Measurements from ENCODE around the gene RFX2.
"Not testable (repeated sequence)": the region's sequence is repeated elsewhere in the genome, so short reads cannot be mapped to it uniquely, and the experiment has no call there.

RFX2 gene

GRCh38 chr19:6017576-6017975, 92.7 kb downstream of the RFX2 start:
- no peak overlapping the region for H3K4me3 ChIP-seq (ENCODE audit: low read depth, low read length)

- no peak overlapping the region for H3K4me3 ChIP-seq (ENCODE audit: low read depth, low read length)
These were observed 94.3 kb downstream of the RFX2 start for GRCh38 chr19:6015841-6016545.

GRCh38 chr19:6014551-6015135, 95.7 kb downstream of the RFX2 start:
- H3K4me3 ChIP-seq (ENCODE audit: low read depth, low read length), result no peak overlapping the region

GRCh38 chr19:6012426-6013170, 97.7 kb downstream of the RFX2 start:
- H3K4me3 ChIP-seq (ENCODE audit: low read depth, low read length), result no peak overlapping the region

GRCh38 chr19:6011794-6012193, 98.5 kb downstream of the RFX2 start:
- no peak overlapping the region for H3K4me3 ChIP-seq (ENCODE audit: low read depth, low read length)

- no peak overlapping the region for H3K4me3 ChIP-seq (ENCODE audit: low read depth, low read length)
These were observed 99.1 kb downstream of the RFX2 start for GRCh38 chr19:6011206-6011605.

- no peak overlapping the region for H3K4me3 ChIP-seq (ENCODE audit: low read depth, low read length)
These were observed 100.2 kb downstream of the RFX2 start for GRCh38 chr19:6010107-6010506.

GRCh38 chr19:6007866-6008265, 102.4 kb downstream of the RFX2 start:
- no peak overlapping the region for H3K4me3 ChIP-seq (ENCODE audit: low read depth, low read length)

- no peak overlapping the region for H3K4me3 ChIP-seq (ENCODE audit: low read depth, low read length)
These were observed 103.4 kb downstream of the RFX2 start for GRCh38 chr19:6006896-6007295.

- not testable (repeated sequence) for H3K4me3 ChIP-seq (ENCODE audit: low read depth, low read length)
These were observed 104.2 kb downstream of the RFX2 start for GRCh38 chr19:6006070-6006446.

- H3K4me3 ChIP-seq (ENCODE audit: low read depth, low read length), result no peak overlapping the region
These were observed 104.8 kb downstream of the RFX2 start for GRCh38 chr19:6005321-6006069.

GRCh38 chr19:6003976-6004375, 106.3 kb downstream of the RFX2 start:
- no peak overlapping the region for H3K4me3 ChIP-seq (ENCODE audit: low read depth, low read length)

- no peak overlapping the region for H3K4me3 ChIP-seq (ENCODE audit: low read depth, low read length)
These were observed 107.7 kb downstream of the RFX2 start for GRCh38 chr19:6002591-6002990.

- no peak overlapping the region for H3K4me3 ChIP-seq (ENCODE audit: low read depth, low read length)
These were observed 110.0 kb downstream of the RFX2 start for GRCh38 chr19:6000228-6000847.

GRCh38 chr19:5999693-6000092, 110.6 kb downstream of the RFX2 start:
- H3K4me3 ChIP-seq (ENCODE audit: low read depth, low read length), result no peak overlapping the region

GRCh38 chr19:5997371-5997770, 112.9 kb downstream of the RFX2 start:
- H3K4me3 ChIP-seq (ENCODE audit: low read depth, low read length), result no peak overlapping the region

GRCh38 chr19:5996623-5997320, 113.5 kb downstream of the RFX2 start:
- H3K4me3 ChIP-seq (ENCODE audit: low read depth, low read length), result no peak overlapping the region

- no peak overlapping the region for H3K4me3 ChIP-seq (ENCODE audit: low read depth, low read length)
These were observed 114.2 kb downstream of the RFX2 start for GRCh38 chr19:5996102-5996501.

- H3K4me3 ChIP-seq (ENCODE audit: low read depth, low read length), result no peak overlapping the region
These were observed 114.7 kb downstream of the RFX2 start for GRCh38 chr19:5995606-5996005.

GRCh38 chr19:5994405-5995165, 115.7 kb downstream of the RFX2 start:
- H3K4me3 ChIP-seq (ENCODE audit: low read depth, low read length), result no peak overlapping the region
